ENCODE data around the gene CYP27B1. TPM values are rescaled to one million over a fixed set of nuclear protein-coding genes. Genes with fewer than 3 reads are reported as not detected.

The CYP27B1 gene
- total and polyA plus RNA-seq, 10 donors = 0.20 to 1.5 (median 0.47) TPM

GRCh38 chr12:57741413-57741789 is 25.5 kb downstream of the CYP27B1 start:
- WGBS, 5 donors = 0 to 25% (median 19%) methylated on average over 1 of the region's 1 CpG
- Histone ChIP-seq H3K27me3 (replicated peaks in 1 of 7) (peaks cover 0 to 37% (median 21%) of the 10 kb centered on the region in 7 donors), H3K4me3 (peak overlapping the region; percentile 33 to 76 (median 54)), H3K27ac (peak overlapping the region; percentile 23 to 90 (median 82)), H3K4me1 (peaks cover 32 to 95% (median 76%) of the 10 kb centered on the region in 6 donors), H3K36me3 (peaks cover 0 to 44% (median 14%) of the 10 kb centered on the region in 6 donors), H3K9me3 (no peaks in the 10 kb centered on the region)
- TF ChIP-seq POLR2AphosphoS5 (IDR thresholded peaks at IDR 0.05) (no peak), POLR2A (IDR thresholded peaks at IDR 0.05) (no peak), CTCF (IDR thresholded peaks at IDR 0.05 in 8 of 11, conservative IDR thresholded peaks at IDR 0.05 in 3 of 11) (no peak)
- intact Hi-C loops (cut with DNase I; ENCODE audit: low total_unique reads) = no loop called here
- DNase-seq = peak; percentile 51

GRCh38 chr12:57740656-57741412 is 26.0 kb downstream of the CYP27B1 start:
- Histone ChIP-seq H3K4me1 (peaks cover 28 to 95% (median 74%) of the 10 kb centered on the region in 6 donors), H3K27ac (peak overlapping the region in 6 of 8 donors; percentile 79 to 90 (median 84)), H3K9me3 (no peaks in the 10 kb centered on the region), H3K4me3 (peak overlapping the region; percentile 33 to 76 (median 54)), H3K36me3 (peaks cover 0 to 44% (median 14%) of the 10 kb centered on the region in 6 donors), H3K27me3 (replicated peaks in 1 of 7) (peaks cover 0 to 43% (median 21%) of the 10 kb centered on the region in 7 donors)
- intact Hi-C loops (cut with DNase I; ENCODE audit: low total_unique reads) = no loop called here
- peak; percentile 92 for DNase-seq
- 23 to 35% (median 31%) methylated on average over 5 of the region's 5 CpGs for WGBS, 5 donors
- TF ChIP-seq POLR2A (IDR thresholded peaks at IDR 0.05) (no peak), POLR2AphosphoS5 (IDR thresholded peaks at IDR 0.05) (peak in 2 of 3 donors; percentile 78), CTCF (IDR thresholded peaks at IDR 0.05 in 8 of 11, conservative IDR thresholded peaks at IDR 0.05 in 3 of 11) (peak in 1 of 11 experiments; percentile 8)

GRCh38 chr12:57739914-57740538 is 26.9 kb downstream of the CYP27B1 start:
- no peak for TF ChIP-seq POLR2AphosphoS5 (IDR thresholded peaks at IDR 0.05)
- no peak for TF ChIP-seq CTCF (IDR thresholded peaks at IDR 0.05 in 8 of 11, conservative IDR thresholded peaks at IDR 0.05 in 3 of 11)
- TF ChIP-seq POLR2A (IDR thresholded peaks at IDR 0.05) = no peak
- peak overlapping the region in 2 of 8 donors; percentile 54 to 76 for H3K4me3 ChIP-seq
- WGBS, 5 donors = 68 to 82% (median 75%) methylated on average over 5 to 10 of the region's 10 CpGs
- peaks cover 0 to 51% (median 22%) of the 10 kb centered on the region in 7 donors for H3K27me3 ChIP-seq (replicated peaks in 1 of 7)
- peaks cover 0 to 52% (median 14%) of the 10 kb centered on the region in 6 donors for H3K36me3 ChIP-seq
- H3K9me3 ChIP-seq = no peaks in the 10 kb centered on the region
- H3K4me1 ChIP-seq = peaks cover 22 to 96% (median 70%) of the 10 kb centered on the region in 6 donors
- H3K27ac ChIP-seq = peak overlapping the region in 3 of 8 donors; percentile 85 to 90 (median 90)
- peak; percentile 63 for DNase-seq
- intact Hi-C loops (cut with DNase I; ENCODE audit: low total_unique reads) = no loop called here

GRCh38 chr12:57739387-57739786 is 27.5 kb downstream of the CYP27B1 start:
- Histone ChIP-seq H3K27ac (peak overlapping the region in 1 of 8 donors; percentile 90), H3K4me1 (peaks cover 22 to 94% (median 69%) of the 10 kb centered on the region in 6 donors), H3K27me3 (replicated peaks in 1 of 7) (peaks cover 0 to 53% (median 22%) of the 10 kb centered on the region in 7 donors), H3K36me3 (peaks cover 0 to 59% (median 16%) of the 10 kb centered on the region in 6 donors), H3K9me3 (no peaks in the 10 kb centered on the region), H3K4me3 (peak overlapping the region in 1 of 8 donors; percentile 76)
- intact Hi-C loops (cut with DNase I; ENCODE audit: low total_unique reads) = no loop called here
- DNase-seq = peak; percentile 51
- TF ChIP-seq POLR2A (IDR thresholded peaks at IDR 0.05) = no peak
- TF ChIP-seq POLR2AphosphoS5 (IDR thresholded peaks at IDR 0.05) = no peak
- no peak for TF ChIP-seq CTCF (IDR thresholded peaks at IDR 0.05 in 8 of 11, conservative IDR thresholded peaks at IDR 0.05 in 3 of 11)
- WGBS, 5 donors = 59 to 83% (median 77%) methylated on average over 7 of the region's 7 CpGs
